SK-N-SH (cell line): ENCODE data around the gene PDE4D. TPM values are rescaled to one million over a fixed set of nuclear protein-coding genes. Genes with fewer than 3 reads are reported as not detected.

Experiments used
- CTCF ChIA-PET: fragments of 300-600, 350-600 bp; formaldehyde crosslinking; extraction: SDS; loops from one replicate; lab custom pipeline; 2021; lab: Yijun Ruan, JAX
- POLR2A ChIA-PET: fragments of 350-600 bp; sonication (Branson Sonifier 250); formaldehyde crosslinking; extraction: SDS; loops from one replicate; lab custom pipeline; 2020; ENCODE audit warnings: antibody characterized with exemption, inconsistent platforms; lab: Yijun Ruan, JAX
- DNase-seq: peaks from one replicate; pipeline ENCODE4 v3.0.0; 2012
- H2AFZ ChIP-seq: fragments of 200-600 bp; sonication (generic); 2 replicates; pipeline ENCODE4 v1.8.1; 2016; ENCODE audit warnings: antibody characterized with exemption, mild to moderate bottlenecking, low read depth
- H3F3A ChIP-seq: fragments of 200-600 bp; sonication (generic); replicated peaks from 2 replicates; pipeline ENCODE3; 2016; ENCODE audit warnings: antibody characterized with exemption, mild to moderate bottlenecking; ENCODE audit not compliant: insufficient read depth
- H3K27ac ChIP-seq, 2 experiments: fragments of 200-500 bp in 1 of 2; fragments of 200-600 bp in 1 of 2; sonication (Bioruptor generic) in 1 of 2; sonication (generic), shearing (Covaris generic) in 1 of 2; 2 replicates each; pipeline versions ENCODE4 v1.5.1 to v1.6.1; 2014 to 2016; ENCODE audit warnings: low read depth in 2 of 2, inconsistent platforms in 1 of 2, low read length in 1 of 2, mild to moderate bottlenecking in 1 of 2, mixed read lengths in 1 of 2
- H3K27me3 ChIP-seq: fragments of 200-600 bp; sonication (generic), shearing (Covaris generic); 2 replicates; pipeline ENCODE4 v1.6.1; 2016; ENCODE audit warnings: mixed run types; ENCODE audit not compliant: insufficient read depth
- H3K36me3 ChIP-seq, 2 experiments: fragments of 200-500 bp in 1 of 2; fragments of 200-600 bp in 1 of 2; sonication (Bioruptor generic) in 1 of 2; sonication (generic) in 1 of 2; replicated peaks in 1 of 2; 2 replicates each; pipeline versions ENCODE3 to v1.5.1; 2014 to 2016; ENCODE audit warnings: low read length in 1 of 2, mild to moderate bottlenecking in 1 of 2; ENCODE audit not compliant: insufficient read depth in 2 of 2, control insufficient read depth in 1 of 2
- H3K4me1 ChIP-seq, 2 experiments: fragments of 200-500 bp in 1 of 2; fragments of 200-600 bp in 1 of 2; sonication (Bioruptor generic) in 1 of 2; sonication (generic), shearing (Covaris generic) in 1 of 2; 2 replicates each; pipeline versions ENCODE4 v1.5.1 to v1.6.1; 2014 to 2016; ENCODE audit warnings: low read depth in 1 of 2, low read length in 1 of 2, mixed run types in 1 of 2; ENCODE audit not compliant: insufficient read depth in 2 of 2, control insufficient read depth in 1 of 2
- H3K4me2 ChIP-seq: fragments of 200-600 bp; sonication (generic), shearing (Covaris generic); 2 replicates; pipeline ENCODE4 v1.6.1; 2017; ENCODE audit warnings: mixed run types
- H3K4me3 ChIP-seq, 2 experiments: fragments of 200-500 bp in 1 of 2; fragments of 200-600 bp in 1 of 2; sonication (Bioruptor generic) in 1 of 2; sonication (generic), shearing (Covaris generic) in 1 of 2; 2 replicates each; pipeline versions ENCODE4 v1.5.1 to v1.8.1; 2014 to 2016; ENCODE audit warnings: low read depth in 2 of 2, inconsistent platforms in 1 of 2, low read length in 1 of 2, mild to moderate bottlenecking in 1 of 2, mixed read lengths in 1 of 2, moderate library complexity in 1 of 2
- H3K79me2 ChIP-seq: fragments of 200-600 bp; sonication (generic); 2 replicates; pipeline ENCODE4 v1.8.1; 2017; ENCODE audit warnings: mild to moderate bottlenecking; ENCODE audit not compliant: insufficient read depth
- H3K9ac ChIP-seq: fragments of 200-600 bp; sonication (generic); 2 replicates; pipeline ENCODE4 v1.6.1; 2017; ENCODE audit warnings: mixed run types
- H3K9me2 ChIP-seq: fragments of 200-600 bp; sonication (generic); 2 replicates; pipeline ENCODE4 v1.6.1; 2017; ENCODE audit warnings: mixed run types
- H3K9me3 ChIP-seq: fragments of 200-600 bp; sonication (generic); 2 replicates; pipeline ENCODE4 v1.6.1; 2017; ENCODE audit warnings: mixed run types, mild to moderate bottlenecking, moderate library complexity
- H4K20me1 ChIP-seq: fragments of 200-600 bp; sonication (generic); 2 replicates; pipeline ENCODE4 v1.6.1; 2017; ENCODE audit warnings: mild to moderate bottlenecking, mixed run types; ENCODE audit not compliant: insufficient read depth
- CTCF ChIP-seq: fragments of 200-600 bp; sonication (generic); IDR thresholded peaks from 2 replicates; pipeline ENCODE4 v1.6.1; 2017; ENCODE audit warnings: antibody characterized with exemption, mild to moderate bottlenecking, moderate library complexity
- ELF1 ChIP-seq: IDR thresholded peaks from 2 replicates; pipeline ENCODE4 v1.4.0; 2012
- EP300 ChIP-seq, 2 experiments: IDR thresholded peaks; 2 replicates each; pipeline versions ENCODE4 v1.4.0 to v1.6.1; 2012; ENCODE audit warnings: borderline replicate concordance in 1 of 2, low read depth in 1 of 2, low read length in 1 of 2
- EZH2phosphoT487 ChIP-seq: fragments of 200-600 bp; sonication (generic); IDR thresholded peaks from 2 replicates; pipeline ENCODE4 v1.6.1; 2017; ENCODE audit warnings: low read depth, mixed run types, mild to moderate bottlenecking, antibody characterized with exemption, moderate library complexity, borderline replicate concordance
- FOXM1 ChIP-seq: IDR thresholded peaks from 2 replicates; pipeline ENCODE4 v1.4.0; 2012; ENCODE audit warnings: low read depth, mild to moderate bottlenecking
- MAX ChIP-seq: IDR thresholded peaks from 2 replicates; pipeline ENCODE4 v1.4.0; 2012; ENCODE audit warnings: low read depth
- POLR2AphosphoS5 ChIP-seq: IDR thresholded peaks from 2 replicates; pipeline ENCODE4 v1.6.1; 2012; ENCODE audit warnings: low read depth, low read length
- RCOR1 ChIP-seq: fragments of 150-350 bp; IDR thresholded peaks from 2 replicates; pipeline ENCODE4 v1.6.1; 2017; ENCODE audit warnings: antibody characterized with exemption, low read length
- REST ChIP-seq: IDR thresholded peaks from 2 replicates; pipeline ENCODE4 v1.6.1; 2012; ENCODE audit warnings: mild to moderate bottlenecking, low read depth, low read length, moderate library complexity
- RXRA ChIP-seq: IDR thresholded peaks from 2 replicates; pipeline ENCODE4 v1.4.0; 2012; ENCODE audit warnings: low read depth, mild to moderate bottlenecking, borderline replicate concordance
- SIN3A ChIP-seq: IDR thresholded peaks from 2 replicates; pipeline ENCODE4 v1.6.1; 2012; ENCODE audit warnings: low read depth, mild to moderate bottlenecking, low read length, moderate library complexity, borderline replicate concordance
- SMC3 ChIP-seq: IDR thresholded peaks from 2 replicates; pipeline ENCODE4 v1.6.1; 2012; ENCODE audit warnings: low read depth, low read length, improper control_type of control experiment
- USF2 ChIP-seq: fragments of 150-350 bp; IDR thresholded peaks from 2 replicates; pipeline ENCODE4 v1.6.1; 2017; ENCODE audit warnings: antibody characterized with exemption, low read length, low read depth, borderline replicate concordance
- ZBTB33 ChIP-seq: IDR thresholded peaks from 2 replicates; pipeline ENCODE4 v1.4.0; 2012; ENCODE audit warnings: low read depth, borderline replicate concordance
- WGBS: methylation state at CpG from one replicate; pipeline ENCODE4 v1.1.6; 2017; ENCODE audit warnings: low lambda C conversion rate; 5-methylcytosine and 5-hydroxymethylcytosine counted together
- polyA plus RNA-seq, 3 experiments: library from polyadenylated mRNA; depleted of rRNA; stranded (reverse); fragments of >200 nt; gene quantifications; 2 replicates each; pipeline ENCODE4 v1.2.3, GENCODE V29; 2012

The PDE4D gene
- polyA plus RNA-seq, 1 of the 3 experiments (the other 2 are of a cell fraction): 2.4 TPM

- Histone ChIP-seq H4K20me1 (no peaks in the 10 kb centered on the region), H3K27me3 (no peaks in the 10 kb centered on the region), H3K4me1 (peaks cover 5 to 16% of the 10 kb centered on the region in 2 experiments; a peak in 3 of 4 replicates), H2AFZ (no peak overlapping the region), H3F3A (peaks cover 32% of the 10 kb centered on the region), H3K36me3 (no peaks in the 10 kb centered on the region), H3K9me3 (no peaks in the 10 kb centered on the region), H3K79me2 (no peaks in the 10 kb centered on the region), H3K27ac (no peak overlapping the region), H3K9me2 (no peaks in the 10 kb centered on the region), H3K4me3 (no peak overlapping the region), H3K4me2 (no peak overlapping the region), H3K9ac (no peak overlapping the region)
- ChIA-PET CTCF (interaction anchor here (1.2 kb wide), 1 partner anchor 67 kb away, joined by 3 read pairs; no protein-coding TSS in a partner anchor), POLR2A (no interaction called here)
- no peak for TF ChIP-seq MAX
- TF ChIP-seq REST: no peak
- TF ChIP-seq CTCF: no peak
- TF ChIP-seq ZBTB33: no peak
- TF ChIP-seq USF2: no peak
- no peak for TF ChIP-seq POLR2AphosphoS5
- no peak for TF ChIP-seq FOXM1
- TF ChIP-seq RXRA: no peak
- no peak for TF ChIP-seq EP300 (IDR thresholded peaks at IDR 0.05; ENCODE audit: borderline replicate concordance in 1 of 2, low read depth in 1 of 2, low read length in 1 of 2)
- TF ChIP-seq SIN3A: no peak
- no peak for TF ChIP-seq RCOR1
- no peak for TF ChIP-seq EZH2phosphoT487
- TF ChIP-seq SMC3: no peak
- no peak for TF ChIP-seq ELF1
- DNase-seq: no peak
- WGBS: 56% methylated on average over 2 of the region's 2 CpGs
These were observed 300.0 kb downstream of the PDE4D start for GRCh38 chr5:59593439-59594007.
